HepG2 (cell line): ENCODE data around the gene FEM1C. TPM values are rescaled to one million over a fixed set of nuclear protein-coding genes. Genes with fewer than 3 reads are reported as not detected.

ENCODE experiments used
- ARNTL ChIP-seq: sonication (generic); formaldehyde crosslinking; IDR thresholded peaks from 2 replicates; pipeline ENCODE4 v1.4.0; 2020; ENCODE audit warnings: mild to moderate bottlenecking, missing genetic modification reagents
- CENPBD1 ChIP-seq: sonication (generic); formaldehyde crosslinking; IDR thresholded peaks from 2 replicates; pipeline ENCODE4 v1.8.0; 2022; ENCODE audit warnings: missing genetic modification reagents, low read depth, mild to moderate bottlenecking, borderline replicate concordance
- DPF2 ChIP-seq: sonication (generic); formaldehyde crosslinking; IDR thresholded peaks from 2 replicates; pipeline ENCODE4 v1.4.0; 2020; ENCODE audit warnings: mild to moderate bottlenecking, low read depth, missing genetic modification reagents, borderline replicate concordance
- IKZF4 ChIP-seq: sonication (generic); formaldehyde crosslinking; IDR thresholded peaks from 2 replicates; pipeline ENCODE4 v1.5.1; 2020; ENCODE audit warnings: borderline replicate concordance, mild to moderate bottlenecking, low read depth, missing genetic modification reagents; ENCODE audit errors: not compliant biosample characterization
- NFE2 ChIP-seq: sonication (generic); formaldehyde crosslinking; IDR thresholded peaks from 2 replicates; pipeline ENCODE4 v1.4.0; 2020; ENCODE audit warnings: missing genetic modification reagents
- NFKBIZ ChIP-seq: IDR thresholded peaks from 2 replicates; pipeline ENCODE4 v1.6.1; 2018; ENCODE audit warnings: missing genetic modification reagents, missing compliant biosample characterization
- RBAK ChIP-seq: sonication (generic); formaldehyde crosslinking; IDR thresholded peaks from 2 replicates; pipeline ENCODE4 v1.5.1; 2020; ENCODE audit warnings: mild to moderate bottlenecking, missing genetic modification reagents
- REST ChIP-seq, 2 experiments: IDR thresholded peaks; 2 replicates each; pipeline ENCODE4 v1.6.1; 2011 to 2012; ENCODE audit warnings: low read length in 2 of 2, borderline replicate concordance in 1 of 2, low read depth in 1 of 2, mild to moderate bottlenecking in 1 of 2, moderate library complexity in 1 of 2
- RFXANK ChIP-seq: IDR thresholded peaks from 2 replicates; pipeline ENCODE4 v1.6.1; 2016
- SP2 ChIP-seq: sonication (generic); formaldehyde crosslinking; IDR thresholded peaks from 2 replicates; pipeline ENCODE4 v1.5.1; 2020; ENCODE audit warnings: mild to moderate bottlenecking, missing genetic modification reagents
- STAT5B ChIP-seq: sonication (generic); formaldehyde crosslinking; IDR thresholded peaks from 2 replicates; pipeline ENCODE4 v1.4.0; 2020; ENCODE audit warnings: missing genetic modification reagents
- TCF12 ChIP-seq, 2 experiments: fragments of 450-650 bp in 1 of 2; sonication (generic) in 1 of 2; formaldehyde crosslinking in 1 of 2; IDR thresholded peaks; 2 replicates each; pipeline versions ENCODE4 v1.6.1 to v1.8.0; 2017 to 2022; ENCODE audit warnings: antibody characterized with exemption in 1 of 2, mild to moderate bottlenecking in 1 of 2, missing genetic modification reagents in 1 of 2, moderate library complexity in 1 of 2
- ZFX ChIP-seq: sonication (generic); formaldehyde crosslinking; IDR thresholded peaks from 2 replicates; pipeline ENCODE4 v1.4.0; 2020; ENCODE audit warnings: mild to moderate bottlenecking, low read depth, missing genetic modification reagents, moderate library complexity
- ZNF275 ChIP-seq: sonication (generic); formaldehyde crosslinking; IDR thresholded peaks from 2 replicates; pipeline ENCODE4 v1.8.0; 2022; ENCODE audit warnings: missing genetic modification reagents, mild to moderate bottlenecking, inconsistent platforms, borderline replicate concordance
- ZNF343 ChIP-seq: sonication (generic); formaldehyde crosslinking; IDR thresholded peaks from 2 replicates; pipeline ENCODE4 v1.4.0; 2020; ENCODE audit warnings: mild to moderate bottlenecking, missing genetic modification reagents
- ZNF512 ChIP-seq: sonication (generic); formaldehyde crosslinking; IDR thresholded peaks from 2 replicates; pipeline ENCODE4 v1.4.0; 2020; ENCODE audit warnings: mild to moderate bottlenecking, missing genetic modification reagents
- ZNF777 ChIP-seq: sonication (generic); formaldehyde crosslinking; IDR thresholded peaks from 2 replicates; pipeline ENCODE4 v1.4.0; 2020; ENCODE audit warnings: missing genetic modification reagents
- ZNF841 ChIP-seq: sonication (generic); formaldehyde crosslinking; IDR thresholded peaks from 2 replicates; pipeline ENCODE4 v1.8.1; 2023; ENCODE audit warnings: missing genetic modification reagents, borderline replicate concordance
- polyA plus RNA-seq, 8 experiments: library from polyadenylated mRNA; depleted of rRNA in 3 of 8; stranded (reverse) in 7 of 8; unstranded in 1 of 8; fragments of >200 nt; fragmentation: Illumina TruSeq in 4 of 8; extraction: Trizol in 4 of 8; gene quantifications; 2 replicates each; pipeline versions ENCODE4 v1.2.1 to v1.2.3, GENCODE V29; 2011 to 2016; ENCODE audit warnings: low read depth in 4 of 8, missing spikeins in 1 of 8, mixed read lengths in 1 of 8; ENCODE audit not compliant: insufficient read depth in 1 of 8
- total RNA-seq, 5 experiments: library from RNA; depleted of rRNA; stranded (reverse); fragments of >200 nt; fragmentation: Illumina TruSeq; extraction: Trizol; gene quantifications; 2 replicates each; pipeline ENCODE4 v1.2.3, GENCODE V29; 2016; ENCODE audit warnings: low read depth in 1 of 5

Gene FEM1C
- total and polyA plus RNA-seq, 2 of the 13 experiments (the other 11 are each of a cell fraction or from before 2014, with no cell fraction given), result 5.5 to 8.3 TPM

GRCh38 chr5:115544436-115545350, at the start of gene FEM1C (continued):
- no peak for TF ChIP-seq TCF12 (IDR thresholded peaks at IDR 0.05)
- 0 out of 2 replicates have a peak, but pooled peaks have one; percentile 50 for TF ChIP-seq TCF12 (CRISPR knock-in tag; IDR thresholded peaks at IDR 0.05)
- no peak for TF ChIP-seq NFE2 (CRISPR knock-in tag)
- peak; percentile 92 for TF ChIP-seq ZFX (CRISPR knock-in tag)
- no peak for TF ChIP-seq RBAK (CRISPR knock-in tag)
- TF ChIP-seq DPF2, result no peak
- peak; percentile 88 for TF ChIP-seq IKZF4 (CRISPR knock-in tag)
- TF ChIP-seq NFKBIZ (CRISPR knock-in tag), result 0 out of 2 replicates have a peak, but pooled peaks have one; percentile 9
- TF ChIP-seq STAT5B, result no peak
- TF ChIP-seq REST (IDR thresholded peaks at IDR 0.05; ENCODE audit: borderline replicate concordance in 1 of 2, low read depth in 1 of 2, low read length in 2 of 2), result peak in 1 of 2 experiments; percentile 73; a peak in 1 of 4 replicates
- TF ChIP-seq ARNTL (CRISPR knock-in tag), result no peak
- 0 out of 2 replicates have a peak, but pooled peaks have one; percentile 48 for TF ChIP-seq ZNF275 (CRISPR knock-in tag)
- no peak for TF ChIP-seq ZNF512 (CRISPR knock-in tag)
- TF ChIP-seq ZNF841 (CRISPR knock-in tag), result peak; percentile 58; the same call in 1 of the 2 replicates
- no peak; the same call in 1 of the 2 replicates for TF ChIP-seq CENPBD1 (CRISPR knock-in tag)
- TF ChIP-seq RFXANK, result no peak
- no peak for TF ChIP-seq ZNF777 (CRISPR knock-in tag)
- TF ChIP-seq ZNF343 (CRISPR knock-in tag), result peak; percentile 68; the same call in 1 of the 2 replicates
- TF ChIP-seq SP2 (CRISPR knock-in tag), result peak; percentile 50; the same call in 1 of the 2 replicates
